ENCODE measurements around the gene NOTCH3. TPM values are rescaled to one million over a fixed set of nuclear protein-coding genes. Genes with fewer than 3 reads are reported as not detected.

The NOTCH3 gene
- total RNA-seq, 2 donors from 2014 or later: 31.8 to 48.0 TPM

GRCh38 chr19:15201374-15202023, 704 bp upstream of the NOTCH3 start:
- Histone ChIP-seq H3K27me3 (replicated peaks; ENCODE audit: insufficient read depth) (no peaks in the 10 kb centered on the region), H3K27ac (no peak overlapping the region), H3K4me1 (replicated peaks) (no peaks in the 10 kb centered on the region), H3K9me3 (no peaks in the 10 kb centered on the region), H3K4me3 (no peak overlapping the region), H3K36me3 (no peaks in the 10 kb centered on the region)
- WGBS: 93% methylated on average over 18 of the region's 18 CpGs
- intact Hi-C loops (cut with DNase I): no loop called here
- DNase-seq (ENCODE audit: low spot score): no peak
- TF ChIP-seq POLR2A (IDR thresholded peaks at IDR 0.05) (no peak), POLR2AphosphoS5 (IDR thresholded peaks at IDR 0.05) (no peak)
- TF ChIP-seq, protein P1, sequence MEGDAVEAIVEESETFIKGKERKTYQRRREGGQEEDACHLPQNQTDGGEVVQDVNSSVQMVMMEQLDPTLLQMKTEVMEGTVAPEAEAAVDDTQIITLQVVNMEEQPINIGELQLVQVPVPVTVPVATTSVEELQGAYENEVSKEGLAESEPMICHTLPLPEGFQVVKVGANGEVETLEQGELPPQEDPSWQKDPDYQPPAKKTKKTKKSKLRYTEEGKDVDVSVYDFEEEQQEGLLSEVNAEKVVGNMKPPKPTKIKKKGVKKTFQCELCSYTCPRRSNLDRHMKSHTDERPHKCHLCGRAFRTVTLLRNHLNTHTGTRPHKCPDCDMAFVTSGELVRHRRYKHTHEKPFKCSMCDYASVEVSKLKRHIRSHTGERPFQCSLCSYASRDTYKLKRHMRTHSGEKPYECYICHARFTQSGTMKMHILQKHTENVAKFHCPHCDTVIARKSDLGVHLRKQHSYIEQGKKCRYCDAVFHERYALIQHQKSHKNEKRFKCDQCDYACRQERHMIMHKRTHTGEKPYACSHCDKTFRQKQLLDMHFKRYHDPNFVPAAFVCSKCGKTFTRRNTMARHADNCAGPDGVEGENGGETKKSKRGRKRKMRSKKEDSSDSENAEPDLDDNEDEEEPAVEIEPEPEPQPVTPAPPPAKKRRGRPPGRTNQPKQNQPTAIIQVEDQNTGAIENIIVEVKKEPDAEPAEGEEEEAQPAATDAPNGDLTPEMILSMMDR (IDR thresholded peaks at IDR 0.05): no peak

DNA sequence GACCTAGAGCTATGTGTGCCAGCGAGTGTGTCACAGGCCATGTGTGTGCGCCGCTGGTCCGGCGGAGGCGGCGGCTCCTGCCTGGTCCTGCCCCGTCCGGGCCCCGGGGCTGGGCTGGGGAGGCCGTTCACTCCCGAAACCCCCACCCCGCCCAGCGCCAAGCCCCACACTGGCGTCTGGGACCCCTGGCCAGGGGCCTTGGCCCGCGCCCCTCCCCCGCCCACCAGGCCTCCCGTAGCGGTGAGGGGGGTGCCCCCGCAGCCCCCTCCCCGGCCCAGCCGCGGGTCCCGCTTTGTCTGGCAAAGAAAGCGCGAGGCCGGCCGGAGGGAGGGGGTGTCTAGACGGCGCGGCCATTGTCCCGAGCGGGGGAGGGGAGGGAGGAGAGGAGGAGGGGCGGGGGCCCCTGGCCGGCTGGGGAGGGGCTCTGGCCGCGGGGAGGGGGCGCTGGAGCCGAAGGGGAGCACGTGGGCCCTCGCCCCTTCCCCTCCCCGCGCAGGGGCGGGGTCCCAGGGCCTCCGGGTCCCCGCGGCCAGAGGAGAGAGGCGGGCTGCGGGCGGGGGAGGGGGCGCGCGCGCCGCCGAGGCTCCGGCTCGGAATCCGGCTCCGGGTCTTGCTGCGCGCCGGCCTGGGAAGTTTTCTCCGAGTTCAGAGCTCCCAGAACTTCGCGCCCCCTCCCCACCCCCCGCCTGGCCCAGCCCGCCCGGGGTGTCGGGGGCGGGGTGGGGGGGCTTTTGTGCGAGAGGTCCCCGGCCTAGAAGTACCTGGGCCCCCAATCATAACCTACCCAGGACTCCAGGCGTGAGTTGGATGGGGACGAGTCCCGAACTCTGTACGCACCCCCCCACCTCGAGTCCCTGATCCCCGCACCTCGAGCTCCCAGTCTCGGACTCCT, 888 bp downstream of the NOTCH3 start:
- peak; percentile 37 for DNase-seq (ENCODE audit: low spot score)
- H3K36me3 ChIP-seq: no peaks in the 10 kb centered on the region
- no peaks in the 10 kb centered on the region for H3K4me1 ChIP-seq (replicated peaks)
- peak overlapping the region; percentile 63 to 75 for H3K27ac ChIP-seq
- intact Hi-C loops (cut with DNase I): no loop called here
- 9% methylated on average over 28 of the region's 82 CpGs for WGBS
- peak overlapping the region; percentile 38 to 45 for H3K4me3 ChIP-seq
- TF ChIP-seq, protein P1 (IDR thresholded peaks at IDR 0.05): no peak
- TF ChIP-seq POLR2A (IDR thresholded peaks at IDR 0.05) (peak; percentile 25), POLR2AphosphoS5 (IDR thresholded peaks at IDR 0.05) (no peak)
- H3K27me3 ChIP-seq (replicated peaks; ENCODE audit: insufficient read depth): no peaks in the 10 kb centered on the region
- H3K9me3 ChIP-seq: no peaks in the 10 kb centered on the region

DNA sequence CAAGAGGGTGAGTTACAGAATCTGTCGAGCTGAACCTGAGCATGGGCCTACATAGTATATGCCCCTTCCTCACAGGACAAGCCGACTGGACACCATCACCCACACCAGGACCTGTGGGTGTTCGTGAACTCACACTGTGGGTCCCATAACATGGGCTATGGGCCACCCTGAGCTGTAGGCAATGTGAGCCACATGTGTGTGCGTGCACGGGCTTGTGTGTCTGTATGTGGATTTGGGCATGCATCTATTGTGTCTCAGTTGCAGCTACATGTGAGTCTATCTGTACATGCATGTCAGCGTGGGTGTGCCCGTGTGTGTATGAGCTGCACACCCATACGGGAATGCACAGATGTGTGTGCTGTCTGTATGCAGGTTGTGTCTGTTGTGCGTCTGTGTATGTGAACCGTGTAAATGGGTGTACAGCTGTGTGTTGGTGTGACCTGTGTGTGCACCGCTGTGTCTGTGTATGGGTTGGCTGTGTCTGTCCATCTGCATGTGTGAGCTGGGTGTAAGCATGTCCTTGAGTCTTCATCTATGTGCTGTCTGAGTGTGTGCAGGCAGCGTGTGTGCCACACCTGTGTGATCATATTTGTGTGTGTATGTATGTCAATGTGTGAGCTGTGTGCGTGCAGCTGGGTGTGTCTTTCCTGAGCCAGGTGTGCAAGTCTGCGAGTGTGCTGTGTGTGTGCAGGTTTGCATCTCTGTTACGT, 1.7 kb downstream of the NOTCH3 start:
- TF ChIP-seq POLR2A (IDR thresholded peaks at IDR 0.05): no peak
- TF ChIP-seq, protein P1 (IDR thresholded peaks at IDR 0.05): no peak
- TF ChIP-seq POLR2AphosphoS5 (IDR thresholded peaks at IDR 0.05): no peak
- no peaks in the 10 kb centered on the region for H3K27me3 ChIP-seq (replicated peaks; ENCODE audit: insufficient read depth)
- peak overlapping the region; percentile 63 to 75 for H3K27ac ChIP-seq
- WGBS: 77% methylated on average over 15 of the region's 15 CpGs
- intact Hi-C loops (cut with DNase I): no loop called here
- DNase-seq (ENCODE audit: low spot score): no peak
- H3K9me3 ChIP-seq: no peaks in the 10 kb centered on the region
- no peaks in the 10 kb centered on the region for H3K4me1 ChIP-seq (replicated peaks)
- peak overlapping the region in 1 of 2 donors; percentile 45 for H3K4me3 ChIP-seq
- no peaks in the 10 kb centered on the region for H3K36me3 ChIP-seq

DNA sequence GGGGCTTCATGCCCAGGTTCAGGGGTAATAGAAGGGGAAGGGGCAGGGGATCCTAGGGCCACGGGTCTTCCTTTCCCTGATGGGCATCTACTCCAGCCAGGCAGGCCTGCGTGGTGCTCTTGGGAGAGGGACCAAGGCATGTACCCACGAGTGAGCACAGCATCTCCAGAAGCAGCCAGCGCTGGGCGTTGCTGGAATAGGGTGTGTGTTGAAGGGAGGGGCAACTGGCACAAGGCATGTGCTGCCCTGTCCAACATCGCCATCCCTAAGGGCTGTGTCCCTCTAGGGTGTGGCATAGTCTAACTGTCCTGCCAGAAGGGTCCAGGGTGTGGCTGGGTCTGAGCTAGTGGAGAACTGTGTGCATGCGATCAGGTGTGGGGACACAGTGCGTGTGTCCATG, 2.9 kb downstream of the NOTCH3 start:
- intact Hi-C loops (cut with DNase I): no loop called here
- TF ChIP-seq POLR2A (IDR thresholded peaks at IDR 0.05): peak; percentile 32
- no peak for TF ChIP-seq POLR2AphosphoS5 (IDR thresholded peaks at IDR 0.05)
- 24% methylated on average over 8 of the region's 8 CpGs for WGBS
- Histone ChIP-seq H3K9me3 (no peaks in the 10 kb centered on the region), H3K36me3 (no peaks in the 10 kb centered on the region), H3K27ac (no peak overlapping the region), H3K4me3 (no peak overlapping the region), H3K4me1 (replicated peaks) (no peaks in the 10 kb centered on the region), H3K27me3 (replicated peaks; ENCODE audit: insufficient read depth) (no peaks in the 10 kb centered on the region)
- no peak for DNase-seq (ENCODE audit: low spot score)

DNA sequence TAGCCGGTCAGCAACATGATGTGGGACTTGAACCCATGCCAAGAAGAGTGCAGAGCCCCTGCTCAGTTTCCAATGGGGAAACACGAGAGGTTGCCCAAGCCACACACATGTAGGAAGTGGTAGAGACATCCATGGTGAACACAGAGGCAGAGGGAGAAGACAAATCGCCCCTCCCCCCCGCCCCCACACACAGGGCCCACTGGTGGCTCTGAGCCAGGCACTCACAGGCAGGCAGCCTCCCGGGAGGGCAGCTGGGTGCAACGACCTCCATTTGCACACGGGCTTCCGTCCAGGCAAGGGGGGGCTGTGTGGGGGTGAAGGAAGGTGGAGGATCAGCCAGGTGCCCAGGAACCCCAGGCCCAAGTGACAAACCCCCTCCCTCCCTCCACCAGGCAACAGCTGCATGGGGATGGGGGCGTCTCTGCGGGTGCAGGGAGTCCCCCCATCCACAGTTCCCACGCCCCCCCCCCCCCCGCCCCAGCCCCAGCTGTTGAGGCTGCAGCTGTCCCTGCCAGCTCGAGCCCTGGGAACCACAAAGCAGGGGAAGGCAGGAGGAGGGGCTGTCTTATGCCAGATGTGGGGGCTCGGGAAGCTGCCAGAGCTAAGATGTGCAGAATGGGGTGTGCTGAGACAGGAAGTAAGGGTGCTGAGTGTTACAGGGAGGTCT, 3.4 kb downstream of the NOTCH3 start:
- WGBS: 21% methylated on average over 14 of the region's 14 CpGs

More for the DNA sequence above, 3.4 kb downstream of the NOTCH3 start:
- H3K27ac ChIP-seq: no peak overlapping the region
- DNase-seq (ENCODE audit: low spot score): no peak
- no peaks in the 10 kb centered on the region for H3K36me3 ChIP-seq
- intact Hi-C loops (cut with DNase I): no loop called here
- no peaks in the 10 kb centered on the region for H3K9me3 ChIP-seq
- no peak for TF ChIP-seq POLR2A (IDR thresholded peaks at IDR 0.05)
- TF ChIP-seq, protein P1 (IDR thresholded peaks at IDR 0.05): no peak
- TF ChIP-seq POLR2AphosphoS5 (IDR thresholded peaks at IDR 0.05): no peak
- H3K27me3 ChIP-seq (replicated peaks; ENCODE audit: insufficient read depth): no peaks in the 10 kb centered on the region
- no peak overlapping the region for H3K4me3 ChIP-seq
- no peaks in the 10 kb centered on the region for H3K4me1 ChIP-seq (replicated peaks)
